Neural cell (in vitro differentiated cells): ENCODE results near the gene RASL12. TPM values are rescaled to one million over a fixed set of nuclear protein-coding genes. Genes with fewer than 3 reads are reported as not detected.
A peak's percentile ranks its signal among the peaks of the same experiment; 100 is the strongest.

Source experiments
- H2AFZ ChIP-seq: fragments of 200-600, 300-800 bp; sonication (generic), shearing (Covaris generic); 2 replicates; pipeline ENCODE4 v1.6.0; 2014; ENCODE audit warnings: low read depth, mild to moderate bottlenecking, antibody characterized with exemption, low read length, moderate library complexity
- H3F3A ChIP-seq: fragments of 200-600 bp; shearing (Covaris generic); 2 replicates; pipeline ENCODE4 v1.6.1; 2016; ENCODE audit warnings: mild to moderate bottlenecking, moderate library complexity, mixed read lengths, antibody characterized with exemption, low read length; ENCODE audit not compliant: insufficient read depth, poor library complexity, severe bottlenecking
- H3K27ac ChIP-seq: fragments of 200-600, 300-800 bp; sonication (generic), shearing (Covaris generic); 2 replicates; pipeline ENCODE4 v1.5.1; 2014; ENCODE audit warnings: mild to moderate bottlenecking, low read length, moderate library complexity
- H3K27me3 ChIP-seq: fragments of 300-800, 200-600 bp; sonication (generic), shearing (Covaris generic); 2 replicates; pipeline ENCODE4 v1.6.0; 2014; ENCODE audit warnings: mild to moderate bottlenecking, low read depth, low read length, moderate library complexity; ENCODE audit not compliant: insufficient read depth
- H3K36me3 ChIP-seq: fragments of 300-800, 200-600 bp; sonication (generic), shearing (Covaris generic); 2 replicates; pipeline ENCODE4 v1.5.1; 2014; ENCODE audit warnings: mild to moderate bottlenecking, antibody characterized with exemption, low read length, moderate library complexity; ENCODE audit not compliant: insufficient read depth
- H3K4me2 ChIP-seq: fragments of 300-800, 200-600 bp; sonication (generic), shearing (Covaris generic); 2 replicates; pipeline ENCODE4 v1.6.0; 2014; ENCODE audit warnings: mild to moderate bottlenecking, low read length
- H3K4me3 ChIP-seq: fragments of 300-800, 200-600 bp; sonication (generic), shearing (Covaris generic); 2 replicates; pipeline ENCODE4 v1.5.1; 2014; ENCODE audit warnings: mild to moderate bottlenecking, low read length, moderate library complexity
- H3K79me2 ChIP-seq: fragments of 200-600 bp; shearing (Covaris generic); replicated peaks from 2 replicates; pipeline ENCODE4 v1.6.0; 2014; ENCODE audit warnings: mild to moderate bottlenecking, low read length, moderate library complexity; ENCODE audit not compliant: insufficient read depth
- H3K9ac ChIP-seq: fragments of 300-800, 200-600 bp; sonication (generic), shearing (Covaris generic); 2 replicates; pipeline ENCODE4 v1.6.1; 2016; ENCODE audit warnings: mild to moderate bottlenecking, low read length, mixed read lengths
- H3K9me2 ChIP-seq: fragments of 200-600 bp; shearing (Covaris generic); 2 replicates; pipeline ENCODE4 v1.6.1; 2016; ENCODE audit warnings: mild to moderate bottlenecking, low read length, mixed read lengths; ENCODE audit not compliant: insufficient read depth
- H3K9me3 ChIP-seq: fragments of 200-600, 300-800 bp; sonication (generic), shearing (Covaris generic); 2 replicates; pipeline ENCODE4 v1.6.1; 2016; ENCODE audit warnings: mild to moderate bottlenecking, mixed run types, low read length, moderate library complexity, mixed read lengths
- H4K20me1 ChIP-seq: fragments of 200-600 bp; shearing (Covaris generic); 2 replicates; pipeline ENCODE4 v1.6.1; 2016; ENCODE audit warnings: mild to moderate bottlenecking, mixed run types; ENCODE audit not compliant: insufficient read depth
- CTCF ChIP-seq: fragments of 450-650 bp; IDR thresholded peaks from 2 replicates; pipeline ENCODE4 v1.5.1; 2014; ENCODE audit warnings: antibody characterized with exemption, mild to moderate bottlenecking, moderate library complexity; ENCODE audit not compliant: poor library complexity, severe bottlenecking
- EP300 ChIP-seq: fragments of 450-650 bp; conservative IDR thresholded peaks from 2 replicates; pipeline ENCODE4 v1.6.1; 2014; ENCODE audit warnings: antibody characterized with exemption, mild to moderate bottlenecking, moderate library complexity; ENCODE audit not compliant: poor library complexity, severe bottlenecking
- EZH2 ChIP-seq: fragments of 200-600, 300-800 bp; shearing (Covaris generic), sonication (generic); IDR thresholded peaks from 2 replicates; pipeline ENCODE4 v1.6.1; 2014; ENCODE audit warnings: antibody characterized with exemption, low read length, borderline replicate concordance, mild to moderate bottlenecking; ENCODE audit not compliant: insufficient read depth, poor library complexity, severe bottlenecking
- MXI1 ChIP-seq: fragments of 450-650 bp; conservative IDR thresholded peaks from 2 replicates; pipeline ENCODE4 v1.6.1; 2014; ENCODE audit warnings: antibody characterized with exemption, mild to moderate bottlenecking; ENCODE audit not compliant: poor library complexity, severe bottlenecking
- POLR2AphosphoS5 ChIP-seq: IDR thresholded peaks from 2 replicates; pipeline ENCODE4 v1.6.1; 2012
- RAD21 ChIP-seq: fragments of 450-650 bp; conservative IDR thresholded peaks from 2 replicates; pipeline ENCODE4 v1.6.1; 2014; ENCODE audit warnings: antibody characterized with exemption, mild to moderate bottlenecking, moderate library complexity
- REST ChIP-seq: IDR thresholded peaks from 2 replicates; pipeline ENCODE4 v1.6.1; 2012; ENCODE audit warnings: borderline replicate concordance
- SMC3 ChIP-seq: fragments of 450-650 bp; conservative IDR thresholded peaks from 2 replicates; pipeline ENCODE4 v1.6.1; 2014; ENCODE audit warnings: antibody characterized with exemption, mild to moderate bottlenecking, moderate library complexity; ENCODE audit not compliant: poor library complexity
- TAF1 ChIP-seq: IDR thresholded peaks from 2 replicates; pipeline ENCODE4 v1.6.1; 2012; ENCODE audit warnings: low read depth
- polyA plus RNA-seq: library from polyadenylated mRNA; depleted of rRNA; stranded (reverse); fragments of >200 nt; gene quantifications from 2 replicates; pipeline ENCODE4 v1.2.3, GENCODE V29; 2014

Gene RASL12
- polyA plus RNA-seq, 1 donor from 2014 or later: not detected

GRCh38 chr15:65054333-65055200 lies 13.2 kb downstream of the RASL12 start:
- Histone ChIP-seq H3K27ac (no peak overlapping the region), H3K27me3 (no peaks in the 10 kb centered on the region), H3F3A (no peaks in the 10 kb centered on the region), H2AFZ (no peak overlapping the region), H3K9ac (no peak overlapping the region), H3K36me3 (no peaks in the 10 kb centered on the region), H3K9me2 (no peaks in the 10 kb centered on the region), H4K20me1 (no peaks in the 10 kb centered on the region), H3K79me2 (no peaks in the 10 kb centered on the region), H3K9me3 (no peaks in the 10 kb centered on the region), H3K4me2 (no peak overlapping the region), H3K4me3 (no peak overlapping the region)
- TF ChIP-seq CTCF (peak; percentile 87), SMC3 (peak; percentile 91), EZH2 (no peak), RAD21 (peak; percentile 81)

GRCh38 chr15:65052956-65053355 lies 14.8 kb downstream of the RASL12 start:
- H2AFZ ChIP-seq: no peak overlapping the region
- no peaks in the 10 kb centered on the region for H3K79me2 ChIP-seq
- no peaks in the 10 kb centered on the region for H3K9me3 ChIP-seq
- H3K4me2 ChIP-seq: no peak overlapping the region
- no peaks in the 10 kb centered on the region for H3K27me3 ChIP-seq
- H3K9ac ChIP-seq: no peak overlapping the region
- TF ChIP-seq EZH2 (no peak), REST (no peak), SMC3 (no peak), POLR2AphosphoS5 (no peak), CTCF (no peak), TAF1 (no peak), RAD21 (no peak), MXI1 (no peak), EP300 (no peak)
- no peaks in the 10 kb centered on the region for H3K36me3 ChIP-seq
- no peak overlapping the region for H3K4me3 ChIP-seq
- H3K27ac ChIP-seq: no peak overlapping the region
- no peaks in the 10 kb centered on the region for H3K9me2 ChIP-seq
- no peaks in the 10 kb centered on the region for H4K20me1 ChIP-seq
- no peaks in the 10 kb centered on the region for H3F3A ChIP-seq
